Measurements from ENCODE around the gene LRMDA.
"Not testable (repeated sequence)": the region's sequence is repeated elsewhere in the genome, so short reads cannot be mapped to it uniquely, and the experiment has no call there.

Gene LRMDA

GRCh38 chr10:75592791-75593643, 161.6 kb downstream of the LRMDA start:
- DNase-seq = no peak

- DNase-seq = no peak
Observed at GRCh38 chr10:75593692-75594556, 162.5 kb downstream of the LRMDA start.

- no peak for DNase-seq
Observed at GRCh38 chr10:75596930-75597620, 165.7 kb downstream of the LRMDA start.

GRCh38 chr10:75597773-75598440, 166.5 kb downstream of the LRMDA start:
- DNase-seq = no peak

- DNase-seq = no peak
Observed at GRCh38 chr10:75598998-75599397, 167.6 kb downstream of the LRMDA start.

GRCh38 chr10:75599875-75600648, 168.6 kb downstream of the LRMDA start:
- no peak for DNase-seq

- DNase-seq = no peak
Observed at GRCh38 chr10:75600833-75601232, 169.4 kb downstream of the LRMDA start.

GRCh38 chr10:75602341-75602740, 170.9 kb downstream of the LRMDA start:
- no peak for DNase-seq

- DNase-seq = no peak
Observed at GRCh38 chr10:75605096-75605495, 173.7 kb downstream of the LRMDA start.

- not testable (repeated sequence) for DNase-seq
Observed at GRCh38 chr10:75605795-75606194, 174.4 kb downstream of the LRMDA start.

GRCh38 chr10:75606203-75606779, 174.9 kb downstream of the LRMDA start:
- DNase-seq = no peak

- no peak for DNase-seq
Observed at GRCh38 chr10:75607576-75607975, 176.2 kb downstream of the LRMDA start.

- no peak for DNase-seq
Observed at GRCh38 chr10:75610183-75610582, 178.8 kb downstream of the LRMDA start.

GRCh38 chr10:75611172-75611992, 180.0 kb downstream of the LRMDA start:
- DNase-seq = no peak

GRCh38 chr10:75611993-75612372, 180.6 kb downstream of the LRMDA start:
- DNase-seq = no peak

GRCh38 chr10:75612904-75613684, 181.7 kb downstream of the LRMDA start:
- no peak for DNase-seq

- no peak for DNase-seq
Observed at GRCh38 chr10:75613685-75614504, 182.5 kb downstream of the LRMDA start.

GRCh38 chr10:75616076-75616475, 184.7 kb downstream of the LRMDA start:
- DNase-seq = no peak
